Limb (tissue), 2 donors: ENCODE measurements around the gene NGF.
"Not testable (repeated sequence)": the region's sequence is repeated elsewhere in the genome, so short reads cannot be mapped to it uniquely, and the experiment has no call there.

Experiments
- DNase-seq, 2 donors: peaks; one replicate each; pipeline ENCODE4 v3.0.0-alpha.2; 2016; ENCODE audit errors: extremely low spot score in 2 of 2

NGF gene

DNA sequence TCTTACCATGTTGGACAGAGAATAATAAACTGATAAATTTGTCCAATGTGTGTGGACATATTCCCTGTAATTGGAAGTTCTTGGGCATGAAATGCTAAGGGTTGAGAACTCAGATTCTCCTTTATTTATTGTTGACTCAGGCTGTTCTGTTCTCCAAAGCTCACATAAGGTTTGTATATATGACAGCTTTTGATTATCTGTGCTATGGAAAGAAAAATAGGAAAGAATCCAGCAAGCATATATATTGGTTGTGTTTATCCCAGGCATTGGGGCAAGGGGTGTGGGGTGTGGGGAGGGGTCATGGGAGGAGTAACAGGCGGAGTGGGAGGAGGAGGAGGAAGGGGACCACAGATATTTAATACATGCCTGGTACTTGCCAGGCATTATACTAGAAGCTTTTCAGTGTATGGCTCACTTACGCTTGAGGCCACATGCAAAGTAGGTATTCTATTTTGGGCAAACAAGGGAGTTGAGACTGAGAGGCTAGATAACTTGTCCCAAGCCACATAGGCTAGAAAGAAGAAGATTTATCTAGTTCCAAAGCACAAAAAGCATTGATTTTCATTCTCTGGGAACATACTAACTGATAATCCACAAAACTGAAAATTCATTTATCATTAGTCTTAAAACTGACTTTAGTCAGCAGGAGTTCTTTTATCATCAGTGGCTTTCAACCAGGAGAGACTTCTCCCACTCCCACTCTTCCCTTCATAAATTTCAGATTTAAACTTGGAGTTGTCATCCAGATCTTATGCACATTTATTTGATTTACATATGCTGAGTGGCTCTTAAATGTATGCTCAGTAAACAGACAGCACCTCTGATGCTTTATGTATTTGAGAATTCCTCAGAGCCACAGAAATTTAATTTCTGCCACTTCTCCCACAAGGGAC lies 27.2 kb downstream of the NGF start:
- no peak for DNase-seq

- not testable (repeated sequence) for DNase-seq
Measured at GRCh38 chr1:115309504-115309903, 28.5 kb downstream of the NGF start.

GRCh38 chr1:115308969-115309368 lies 29.1 kb downstream of the NGF start:
- DNase-seq = no peak

- no peak for DNase-seq
Measured at GRCh38 chr1:115307661-115308060, 30.4 kb downstream of the NGF start.

GRCh38 chr1:115306146-115306545 lies 31.9 kb downstream of the NGF start:
- no peak for DNase-seq

- no peak for DNase-seq
Measured at GRCh38 chr1:115303364-115303763, 34.7 kb downstream of the NGF start.

DNA sequence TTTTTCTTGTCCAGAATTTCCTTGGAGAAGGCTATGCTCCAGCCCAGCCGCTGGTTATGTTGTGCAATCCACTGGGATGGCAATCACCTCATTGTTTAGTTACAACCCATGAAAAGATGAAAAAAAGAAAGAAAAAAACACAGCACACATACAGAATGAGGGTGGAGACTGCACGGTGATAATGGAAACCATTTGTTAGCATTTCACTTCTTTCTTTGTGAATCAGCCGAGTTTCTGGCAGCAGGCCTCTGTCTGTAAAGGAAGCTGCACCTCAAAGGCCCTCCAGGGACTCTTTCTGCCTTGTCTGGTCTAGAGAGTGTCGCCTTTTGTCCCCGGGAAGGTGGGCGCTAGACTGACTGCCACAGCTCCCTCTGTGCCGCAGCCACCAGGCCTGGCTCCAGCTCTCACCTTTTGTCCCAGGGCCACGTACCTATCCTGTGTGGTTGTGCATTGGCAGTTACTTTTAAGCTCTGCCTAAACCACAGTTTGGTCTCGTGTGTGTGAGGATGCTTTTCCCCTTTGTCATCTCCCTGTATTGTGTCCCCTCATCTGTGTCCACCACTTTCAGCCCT lies 35.6 kb downstream of the NGF start:
- no peak for DNase-seq

- no peak for DNase-seq
Measured at GRCh38 chr1:115301438-115302020, 36.5 kb downstream of the NGF start.

- DNase-seq = no peak
Measured at GRCh38 chr1:115300087-115300876, 37.8 kb downstream of the NGF start.

- no peak for DNase-seq
Measured at GRCh38 chr1:115299266-115299665, 38.8 kb downstream of the NGF start.

- DNase-seq = no peak
Measured at GRCh38 chr1:115296981-115297380, 41.1 kb downstream of the NGF start.

DNA sequence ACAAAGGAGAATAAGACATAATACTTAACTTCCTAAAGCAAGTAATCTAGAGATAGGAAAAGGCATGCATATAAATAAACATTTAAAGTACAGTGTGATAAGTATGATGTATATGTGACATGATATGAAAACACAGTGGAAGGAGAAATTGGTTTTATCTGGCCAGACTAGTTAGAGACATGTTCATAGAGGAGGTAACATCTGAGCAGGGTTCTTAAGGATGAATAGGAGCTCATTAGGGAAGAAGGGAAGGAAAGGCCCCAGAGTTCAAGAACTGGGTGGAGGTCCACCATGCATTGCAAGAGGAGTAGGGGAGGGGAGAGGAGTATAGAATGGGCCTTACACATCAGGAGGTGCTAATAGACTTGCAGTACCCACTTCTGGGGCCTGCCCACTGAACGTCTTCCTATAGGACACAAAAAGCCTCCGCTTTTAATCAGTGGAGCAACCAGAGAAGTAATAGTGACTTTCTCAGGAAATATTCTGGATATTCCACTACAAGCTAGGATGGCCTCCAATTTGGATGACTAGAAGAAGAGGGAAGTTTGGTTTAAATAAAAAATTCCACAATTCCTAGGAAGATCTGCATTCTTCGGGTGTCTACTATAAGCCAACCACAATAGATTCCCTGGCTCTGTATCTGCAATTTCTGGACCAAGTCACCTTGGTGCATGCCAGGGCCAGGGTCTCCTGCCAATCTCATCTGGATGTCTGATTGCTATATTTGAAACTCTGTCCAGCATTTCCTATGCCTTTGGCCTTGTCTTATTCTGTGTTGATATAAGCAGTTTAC lies 41.9 kb downstream of the NGF start:
- DNase-seq = no peak

GRCh38 chr1:115293899-115294298 lies 44.1 kb downstream of the NGF start:
- no peak for DNase-seq

DNA sequence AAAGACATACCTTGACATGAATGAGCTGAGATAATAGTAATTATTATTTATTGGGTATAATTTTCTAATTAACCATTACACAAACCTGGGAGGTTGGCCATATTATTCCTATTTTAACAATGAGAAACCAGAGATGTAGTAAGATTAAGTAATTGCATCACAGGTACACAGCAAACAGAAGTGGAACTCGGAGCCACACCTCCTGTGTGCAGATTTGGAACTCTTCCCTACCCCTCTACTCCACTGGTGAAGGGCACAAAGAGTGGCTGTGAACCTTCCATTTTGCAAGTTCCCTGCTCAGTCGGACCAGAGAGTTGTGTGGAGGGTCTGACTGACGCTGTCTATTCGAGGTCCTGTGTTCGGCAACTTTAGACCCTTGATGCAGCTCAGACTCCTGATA lies 45.0 kb downstream of the NGF start:
- DNase-seq = no peak

DNA sequence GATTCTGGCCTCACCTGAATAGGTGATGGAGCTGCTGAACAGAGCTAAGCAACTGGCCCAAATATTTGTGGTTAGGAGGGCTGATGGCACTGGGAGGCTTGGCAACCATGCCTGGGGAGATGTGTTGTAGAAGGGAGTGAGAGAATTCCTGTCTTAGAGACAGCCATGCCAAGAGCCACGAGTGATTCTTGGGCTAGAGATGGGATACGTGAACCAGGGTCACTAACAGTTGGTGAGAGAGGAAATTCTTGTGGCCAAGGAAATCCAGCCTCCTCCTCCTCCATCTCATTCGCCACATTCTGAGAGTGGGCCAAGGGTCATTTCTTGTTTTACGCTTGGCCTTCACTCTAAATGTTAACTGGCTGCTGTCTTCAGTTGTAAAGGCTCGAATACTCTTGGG lies 46.3 kb downstream of the NGF start:
- DNase-seq = no peak

DNA sequence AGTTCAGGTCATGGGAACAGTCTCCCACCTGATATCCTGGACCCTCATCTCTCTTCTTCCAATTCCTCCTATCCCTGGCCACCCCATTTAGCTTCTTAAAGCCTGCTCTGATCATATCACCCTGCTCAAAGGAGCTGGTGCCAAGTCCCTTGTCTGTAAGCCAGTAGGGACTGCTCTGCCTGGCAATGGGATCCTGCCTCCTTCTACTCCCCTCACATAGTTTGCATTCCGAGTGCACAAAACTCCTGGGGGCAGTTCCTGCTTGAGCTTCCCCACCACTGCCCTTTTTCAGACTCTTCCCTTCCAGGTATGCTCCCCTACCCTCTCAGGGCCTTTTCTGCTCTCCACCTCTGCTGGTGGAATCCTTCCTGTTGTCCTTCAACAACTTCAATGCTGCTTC lies 48.1 kb downstream of the NGF start:
- no peak for DNase-seq

DNA sequence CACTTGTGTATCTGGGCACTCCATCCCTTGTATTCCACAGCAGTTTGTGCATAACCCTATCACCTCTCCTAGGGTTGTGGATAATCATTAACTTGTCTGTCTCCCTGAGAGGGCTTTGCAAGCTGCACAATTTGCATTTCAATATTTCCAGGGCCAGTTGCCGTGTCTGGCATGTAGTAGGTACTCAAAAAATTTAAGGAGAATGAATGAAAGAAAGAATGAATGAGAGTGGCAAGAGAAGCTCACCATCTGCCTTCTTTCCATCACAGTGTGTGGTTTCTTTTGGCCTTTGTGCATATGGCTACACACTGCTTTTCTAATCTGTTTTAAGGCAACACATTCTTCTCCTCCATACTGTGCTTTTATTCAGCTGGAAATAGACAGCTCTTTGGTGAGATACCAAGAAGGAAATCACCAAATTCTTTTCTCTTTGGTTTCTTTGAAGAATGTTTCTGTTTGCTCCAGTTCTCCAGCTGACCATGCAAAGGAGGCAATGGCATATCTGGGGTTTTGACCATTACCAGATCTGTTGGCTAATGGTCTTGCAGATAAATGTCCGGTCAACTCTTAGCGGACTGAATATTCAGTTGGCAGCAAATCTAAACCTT lies 49.4 kb downstream of the NGF start:
- no peak for DNase-seq

GRCh38 chr1:115286431-115287205 lies 51.4 kb downstream of the NGF start:
- no peak for DNase-seq

GRCh38 chr1:115284209-115284608 lies 53.8 kb downstream of the NGF start:
- DNase-seq = no peak

GRCh38 chr1:115283681-115284146 lies 54.3 kb downstream of the NGF start:
- no peak for DNase-seq
